Heart left ventricle (tissue), 16 donors: ENCODE data around the gene STK32C. TPM values are rescaled to one million over a fixed set of nuclear protein-coding genes. Genes with fewer than 3 reads are reported as not detected.

ENCODE experiments used
- ATAC-seq, 4 donors: fragments of 200-7000 bp; cut with Tn5 transposase; one replicate each; pipeline ENCODE4 v1.9.1; 2020 to 2022; ENCODE audit warnings: moderate library complexity in 4 of 4, mild to moderate bottlenecking in 3 of 4, moderate number of reproducible peaks in 1 of 4
- DNase-seq, 5 donors: peaks; one replicate each; pipeline ENCODE4 v3.0.0-alpha.2; 2020
- H3K27ac ChIP-seq, 12 donors: fragments of 200-600 bp; sonication (generic) in 4 of 12; one replicate each; pipeline versions ENCODE4 v1.5.0 to v1.8.0; 2016 to 2022; ENCODE audit warnings: mild to moderate bottlenecking in 2 of 12
- H3K27me3 ChIP-seq, 9 donors: fragments of 200-600 bp; sonication (generic) in 2 of 9; one replicate each; pipeline versions ENCODE4 v1.5.1 to v1.8.0; 2016 to 2022; ENCODE audit warnings: mild to moderate bottlenecking in 3 of 9
- H3K36me3 ChIP-seq, 9 donors: fragments of 200-600 bp; sonication (generic) in 2 of 9; one replicate each; pipeline versions ENCODE4 v1.5.0 to v1.8.0; 2018 to 2022; ENCODE audit warnings: mild to moderate bottlenecking in 2 of 9
- H3K4me1 ChIP-seq, 12 donors: fragments of 200-600 bp; sonication (generic) in 4 of 12; one replicate each; pipeline versions ENCODE4 v1.5.0 to v1.8.0; 2016 to 2022; ENCODE audit warnings: mild to moderate bottlenecking in 3 of 12
- H3K4me3 ChIP-seq, 12 donors: fragments of 200-600 bp; sonication (generic) in 4 of 12; one replicate each; pipeline versions ENCODE4 v1.5.0 to v1.8.0; 2017 to 2022; ENCODE audit warnings: mild to moderate bottlenecking in 9 of 12, moderate library complexity in 4 of 12
- H3K9me3 ChIP-seq, 12 donors: fragments of 200-600 bp; sonication (generic) in 4 of 12; one replicate each; pipeline versions ENCODE4 v1.5.0 to v1.8.0; 2016 to 2022; ENCODE audit warnings: mild to moderate bottlenecking in 1 of 12
- CTCF ChIP-seq, 12 donors: fragments of 200-600 bp; sonication (generic) in 4 of 12; IDR thresholded peaks; one replicate each; pipeline versions ENCODE4 v1.5.0 to v1.8.0; 2018 to 2022; ENCODE audit warnings: antibody characterized with exemption in 12 of 12, mild to moderate bottlenecking in 5 of 12
- POLR2A ChIP-seq, 2 donors: fragments of 450-650 bp; IDR thresholded peaks; one replicate each; pipeline ENCODE4 v1.6.1; 2017; ENCODE audit warnings: antibody characterized with exemption in 2 of 2, mild to moderate bottlenecking in 2 of 2, moderate library complexity in 2 of 2
- WGBS, 4 donors: extraction: QIAGEN DNeasy Blood & Tissue Kit in 2 of 4; methylation state at CpG; one replicate each; pipeline versions ENCODE4 v1.1.5 to v1.1.7; 2013 to 2018; 5-methylcytosine and 5-hydroxymethylcytosine counted together
- intact Hi-C, 10 donors: fragments of 100-400 bp; cut with DNase I; formaldehyde crosslinking; loops; one replicate each; pipeline versions ENCODE4 v1.11.1 to v1.14.2; 2022
- polyA plus RNA-seq, 2 donors: library from polyadenylated mRNA; stranded (reverse); fragments of 200-250 nt; gene quantifications; one replicate each; pipeline ENCODE4 v1.2.3, GENCODE V29; 2013
- total RNA-seq, 9 donors: library from RNA; depleted of rRNA in 2 of 9; stranded (reverse); fragments of >200 nt in 2 of 9; fragmentation: NEBNext Ultra II Directional in 3 of 9; extraction: Animal tissue kit (Norgen Biotek cat#: 25700) in 3 of 9; gene quantifications; one replicate each; pipeline versions ENCODE4 v1.1.0 to v1.2.4, GENCODE V29; 2016 to 2023
- donor health status: ischemic (EF 13 %, LVEDD 7.1; RV severe dilation, severe dysfunction).
- donor health status: healthy with polysubstance abuse.
- donor health status: DM: no; HTN: yes; CAD: no.
- donor health status: DM: no; HTN: no; CAD: no.
- donor health status: ischemic (EF 25% LVEDD 6.9; RV normal size, moderate dysfunction).
- donor health status: ischemic (EF 25% LVEDD 5.7; RV mildly dilated, moderate dysfunction).
- donor health status: healthy.
- donor health status: DM: yes; HTN: yes; CAD: no.
- donor health status: ischemic (EF 35%, LVEDD 5.7; RV mildly dilated, moderate dysfunction).
- donor health status: nonischemic (EF 11% LVEDD 7.7; RV severe dilation, severe dysfunction).
- donor health status: DM: yes; HTN: yes; CAD: no.
- donor health status: PGD.
- donor health status: ischemic (EF 29% LVEDD 5.4; RV normal size, mild dysfunction).
- donor health status: nonischemic (EF 23%, LVEDD 6.1; RV moderate dilation, normal function).

Gene STK32C
- total and polyA plus RNA-seq, 11 donors: 3.8 to 9.8 (median 6.2) TPM

DNA sequence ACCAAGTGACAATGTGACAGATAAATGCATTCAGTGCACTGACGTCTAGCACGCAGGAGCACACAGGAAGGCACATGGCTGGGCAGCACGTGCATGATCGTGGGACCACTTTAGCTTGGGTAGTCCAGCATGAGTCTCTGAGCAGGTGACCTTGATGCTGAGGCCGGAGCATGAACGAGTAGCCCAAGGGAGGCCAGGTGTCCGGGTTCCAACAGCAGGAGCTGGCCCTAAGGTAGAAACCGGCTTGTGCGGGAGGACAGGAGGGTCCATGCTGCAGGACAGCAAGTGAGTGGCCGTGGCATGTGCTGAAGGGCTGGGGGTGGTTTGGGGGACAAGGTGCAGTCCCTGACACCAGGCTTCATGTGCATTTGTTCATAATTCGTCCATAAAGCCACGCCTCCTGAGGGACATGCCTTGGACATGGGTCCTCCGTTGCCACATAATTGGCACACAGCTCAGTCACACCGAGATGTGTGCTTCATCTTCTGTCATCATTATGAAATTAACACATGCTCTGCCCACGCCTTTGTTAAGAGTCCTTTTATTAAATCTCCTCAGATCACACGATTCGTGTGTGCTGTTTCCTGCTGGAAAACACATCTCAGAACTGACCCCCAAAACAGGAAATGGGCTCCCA lies 3.1 kb upstream of the STK32C start:
- Histone ChIP-seq H3K27me3 (no peaks in the 10 kb centered on the region), H3K27ac (no peak overlapping the region), H3K9me3 (peaks cover 0 to 11% (median 0%) of the 10 kb centered on the region in 12 donors), H3K4me3 (no peak overlapping the region), H3K4me1 (peaks cover 0 to 24% (median 15%) of the 10 kb centered on the region in 12 donors), H3K36me3 (no peaks in the 10 kb centered on the region)
- peak in 2 of 5 donors; percentile 9 to 12 for DNase-seq
- intact Hi-C loops: loop anchor here in 1 of 10 donors (2.0 kb wide), 1 partner anchor 20 kb away; no protein-coding TSS in a partner anchor
- 65 to 76% (median 71%) methylated on average over 12 to 17 of the region's 17 CpGs for WGBS, 4 donors
- TF ChIP-seq POLR2A (IDR thresholded peaks at IDR 0.05) (no peak), CTCF (IDR thresholded peaks at IDR 0.05) (no peak)
- ATAC-seq: no peak

GRCh38 chr10:132309879-132310591 lies 2.3 kb upstream of the STK32C start:
- H3K27me3 ChIP-seq: no peaks in the 10 kb centered on the region
- intact Hi-C loops: loop anchor here in 4 of 10 donors (2.0 to 5.0 kb wide), 4 partner anchors 19 to 88 kb away; partner anchors contain the start of gene LRRC27 (in 1 of the 4)
- H3K9me3 ChIP-seq: peaks cover 0 to 11% (median 0%) of the 10 kb centered on the region in 12 donors
- H3K4me1 ChIP-seq: peaks cover 0 to 24% (median 15%) of the 10 kb centered on the region in 12 donors
- DNase-seq (peak in 2 of 5 donors; percentile 13 to 17), ATAC-seq (no peak)
- H3K27ac ChIP-seq: no peak overlapping the region
- H3K36me3 ChIP-seq: no peaks in the 10 kb centered on the region
- no peak overlapping the region for H3K4me3 ChIP-seq
- no peak for TF ChIP-seq POLR2A (IDR thresholded peaks at IDR 0.05)
- TF ChIP-seq CTCF (IDR thresholded peaks at IDR 0.05): no peak
- whole genome bisulfite sequencing, 4 donors: 76 to 88% (median 86%) methylated on average over 7 of the region's 7 CpGs

- intact Hi-C loops: loop anchor here in 3 of 10 donors (2.0 to 5.0 kb wide), 4 partner anchors 19 to 87 kb away; partner anchors contain the start of gene LRRC27 (in 1 of the 3)
Observed at GRCh38 chr10:132309471-132309865, 1.7 kb upstream of the STK32C start.

More at GRCh38 chr10:132309471-132309865, 1.7 kb upstream of the STK32C start:
- H3K27me3 ChIP-seq: no peaks in the 10 kb centered on the region
- peaks cover 0 to 8% (median 0%) of the 10 kb centered on the region in 12 donors for H3K9me3 ChIP-seq
- no peaks in the 10 kb centered on the region for H3K36me3 ChIP-seq
- TF ChIP-seq CTCF (IDR thresholded peaks at IDR 0.05): no peak
- no peak for TF ChIP-seq POLR2A (IDR thresholded peaks at IDR 0.05)
- ATAC-seq (no peak), DNase-seq (peak in 1 of 5 donors; percentile 8)
- H3K27ac ChIP-seq: no peak overlapping the region
- no peak overlapping the region for H3K4me3 ChIP-seq
- H3K4me1 ChIP-seq: peaks cover 0 to 24% (median 15%) of the 10 kb centered on the region in 12 donors
- 79 to 89% (median 85%) methylated on average over 11 to 12 of the region's 12 CpGs for WGBS, 4 donors
